Measurements from ENCODE around the gene GLP2R.

Gene GLP2R

GRCh38 chr17:9859781-9860180, 34.1 kb downstream of the GLP2R start:
- DNase-seq (ENCODE audit: low read depth), result no peak

GRCh38 chr17:9860851-9861250, 35.1 kb downstream of the GLP2R start:
- no peak for DNase-seq (ENCODE audit: low read depth)

DNA sequence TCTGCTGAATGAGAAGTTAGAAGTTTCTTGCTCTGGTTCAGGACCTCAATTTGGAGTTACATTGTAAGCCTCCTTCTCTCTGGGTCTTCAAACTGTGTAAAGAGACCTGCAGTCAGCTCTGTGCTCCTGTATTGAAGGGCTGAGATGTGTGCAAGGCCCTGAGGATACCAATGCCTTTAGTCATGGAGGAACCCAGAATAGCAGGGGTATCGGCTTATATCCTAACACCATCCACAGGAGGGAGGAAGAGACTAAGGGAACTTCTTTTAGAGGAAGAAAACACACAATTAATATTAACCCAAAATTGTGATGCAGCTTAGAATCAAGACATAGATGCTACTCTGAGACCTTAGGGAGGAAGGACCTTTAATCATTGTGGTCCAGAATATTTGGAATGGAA, 36.5 kb downstream of the GLP2R start:
- no peak for DNase-seq (ENCODE audit: low read depth)

DNA sequence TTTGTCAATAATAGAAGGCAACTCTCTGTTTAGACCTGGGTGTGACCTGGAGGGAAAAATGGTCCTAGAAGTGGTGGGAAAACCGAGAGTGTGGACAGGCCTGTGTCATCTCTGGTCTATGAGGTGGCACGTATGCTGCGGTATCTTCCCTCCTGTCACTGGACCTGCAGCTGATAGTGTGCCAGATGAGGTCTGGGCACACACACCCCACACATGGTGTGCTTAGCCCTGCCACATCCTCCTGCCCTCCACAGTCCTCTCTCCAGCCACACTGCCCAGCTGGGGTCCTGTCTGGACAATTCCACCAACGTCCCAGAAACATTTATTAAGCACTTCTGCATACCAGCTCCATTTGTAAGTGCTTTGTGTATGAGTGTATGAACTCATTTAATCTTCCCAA, 37.2 kb downstream of the GLP2R start:
- no peak for DNase-seq (ENCODE audit: low read depth)

DNA sequence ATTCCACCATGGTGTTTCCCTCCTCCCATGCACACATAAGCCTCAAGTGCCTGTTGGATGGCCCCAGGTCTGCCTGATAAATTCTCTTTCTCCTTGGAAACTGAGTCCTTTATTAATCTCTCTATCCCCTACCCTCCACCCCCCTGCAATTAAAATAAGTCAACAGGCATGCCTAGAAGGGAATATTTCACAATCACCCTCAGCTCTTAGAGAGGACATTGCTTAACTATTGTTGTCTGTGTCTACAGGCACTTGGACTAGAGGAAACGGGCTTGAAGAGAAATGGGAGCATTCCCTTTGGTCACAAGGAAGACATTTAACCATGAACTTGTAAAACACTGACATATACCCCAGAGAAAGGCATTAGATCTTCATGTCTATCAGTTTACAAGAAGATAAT, 39.9 kb downstream of the GLP2R start:
- no peak for DNase-seq (ENCODE audit: low read depth)

DNA sequence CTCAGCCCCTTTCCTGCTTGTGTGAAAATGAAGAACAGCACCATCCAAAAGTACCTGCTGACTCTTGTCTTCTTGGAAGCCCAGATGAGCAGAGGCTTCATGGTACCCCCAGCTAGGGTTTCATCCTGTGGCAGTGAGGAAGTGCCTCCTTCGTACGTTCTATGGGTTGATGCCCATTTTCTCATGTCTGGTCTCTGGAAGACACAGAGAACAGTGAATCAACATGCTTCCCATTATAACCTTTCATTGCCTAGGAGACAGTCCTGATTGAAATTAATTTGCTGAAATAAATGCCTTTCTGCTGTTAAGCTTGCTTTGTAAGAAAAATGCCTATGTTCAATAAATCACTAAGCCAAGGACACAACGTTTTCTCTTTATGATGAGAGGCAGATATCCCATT, 42.8 kb downstream of the GLP2R start:
- no peak for DNase-seq (ENCODE audit: low read depth)

DNA sequence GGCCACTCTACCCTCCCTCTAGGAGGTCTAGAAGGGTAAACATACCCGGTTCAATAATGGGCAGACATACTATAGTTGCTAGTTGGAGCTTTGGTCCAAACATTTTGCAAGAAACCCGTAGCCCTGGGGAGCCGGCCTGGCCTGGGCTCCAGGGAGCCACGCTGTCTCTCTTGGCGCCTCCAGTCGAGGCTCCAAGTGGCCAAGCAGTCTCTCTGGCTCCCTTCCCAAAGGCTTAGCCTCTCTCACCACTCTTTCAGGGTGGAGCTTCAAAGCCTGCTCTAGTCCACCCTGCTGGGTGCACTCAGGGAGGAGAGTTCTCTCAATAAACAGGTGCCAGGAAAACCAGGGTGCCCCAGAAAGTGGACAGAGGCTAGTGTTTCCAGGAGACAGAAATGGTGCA, 47.1 kb downstream of the GLP2R start:
- no peak for DNase-seq (ENCODE audit: low read depth)

DNA sequence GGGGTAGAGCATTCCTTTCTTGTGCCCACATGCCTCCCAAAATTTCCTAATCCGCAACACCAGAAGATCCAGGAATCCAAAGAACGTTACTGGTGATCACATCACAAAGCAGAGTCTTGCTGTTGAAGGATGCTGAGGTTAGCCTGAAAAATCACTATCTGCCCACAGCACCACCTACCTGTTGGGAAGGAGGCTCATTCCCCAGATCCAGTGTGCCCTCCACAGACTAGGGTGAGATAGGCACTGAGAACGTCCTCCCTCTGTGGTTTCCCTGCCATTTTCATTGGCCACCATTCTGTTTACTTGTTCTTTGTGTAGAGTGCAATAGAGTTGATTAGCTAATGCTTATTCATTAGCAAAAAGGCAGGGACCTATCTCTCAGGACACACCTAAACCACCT, 49.0 kb downstream of the GLP2R start:
- no peak for DNase-seq (ENCODE audit: low read depth)

DNA sequence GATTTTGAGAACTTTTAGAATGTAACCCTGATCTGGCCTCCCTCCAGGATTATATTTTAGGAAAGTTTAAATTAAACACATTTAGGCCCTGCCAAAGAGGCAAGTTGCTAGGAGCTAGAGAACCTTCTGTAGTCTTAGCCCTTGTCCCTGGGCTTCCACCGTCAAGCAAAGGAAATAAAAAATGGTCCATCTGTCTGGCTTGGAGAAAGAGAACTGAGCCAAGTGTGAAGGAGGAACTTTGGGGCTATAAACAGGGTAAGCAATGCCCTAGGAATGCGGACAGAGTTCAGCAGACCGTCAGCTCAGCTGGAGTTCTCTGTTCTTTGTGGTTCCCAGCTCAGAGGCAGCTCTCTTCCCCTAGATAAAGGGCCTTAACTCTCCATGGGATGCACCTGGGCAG, 49.7 kb downstream of the GLP2R start:
- DNase-seq (ENCODE audit: low read depth), result peak; percentile 42

- no peak for DNase-seq (ENCODE audit: low read depth)
Measured at GRCh38 chr17:9878356-9878755, 52.6 kb downstream of the GLP2R start.

GRCh38 chr17:9878786-9879525, 53.2 kb downstream of the GLP2R start:
- no peak for DNase-seq (ENCODE audit: low read depth)

GRCh38 chr17:9880582-9880999, 54.9 kb downstream of the GLP2R start:
- no peak for DNase-seq (ENCODE audit: low read depth)

DNA sequence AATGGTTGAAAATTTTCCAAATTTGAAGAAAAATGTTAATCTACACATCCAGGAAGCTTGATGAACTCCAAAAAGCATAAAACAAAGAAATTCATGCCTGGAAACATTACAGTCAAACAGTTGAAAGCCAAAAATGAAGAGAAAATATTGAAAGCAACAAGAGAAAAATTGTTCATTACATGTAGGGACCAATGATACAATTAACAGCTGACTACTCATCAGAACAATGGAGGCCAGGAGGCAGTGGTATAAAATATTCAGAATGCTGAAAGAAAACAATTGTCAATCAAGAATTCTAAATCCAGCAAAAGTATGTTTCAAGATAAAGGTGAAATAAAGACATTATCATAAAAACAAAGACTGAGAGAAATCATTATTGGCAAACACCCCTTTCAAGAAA, 57.7 kb downstream of the GLP2R start:
- DNase-seq (ENCODE audit: low read depth), result no peak

DNA sequence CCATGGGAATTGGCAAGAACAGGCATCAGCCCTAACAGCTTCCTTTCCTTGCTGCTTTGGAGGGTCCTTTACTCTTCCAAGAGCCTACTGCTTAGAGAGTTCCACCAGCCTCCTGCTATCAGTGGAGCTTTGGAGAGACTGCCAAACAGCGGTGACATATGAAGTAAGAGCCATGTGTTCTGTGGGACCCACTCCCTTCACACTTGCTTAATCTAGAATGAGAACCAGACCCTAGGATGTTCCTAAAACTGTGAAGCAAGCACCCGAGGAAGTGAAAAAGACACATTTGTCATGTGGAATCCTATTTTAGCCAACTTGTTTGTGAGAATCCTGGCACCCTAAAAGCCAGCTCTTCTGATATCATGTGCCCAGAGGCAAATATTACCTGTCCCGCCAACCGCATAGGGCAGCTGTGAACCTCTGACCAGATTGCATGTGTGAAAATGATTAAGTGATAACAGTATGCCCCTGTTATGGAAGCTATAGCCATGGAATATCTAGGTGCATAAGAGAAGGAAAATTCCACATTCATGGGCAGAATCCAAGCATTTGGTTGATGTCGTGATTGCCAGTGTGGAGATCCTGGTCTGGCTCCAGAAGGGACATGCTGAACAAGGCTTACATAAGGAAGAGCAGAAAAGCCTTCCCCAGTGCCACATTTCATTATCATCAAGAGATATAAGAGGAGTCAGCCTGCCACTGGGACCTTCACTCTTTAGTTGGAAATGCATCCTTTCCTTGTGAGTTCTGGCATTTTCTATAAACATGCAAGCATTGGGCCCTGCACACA, 60.6 kb downstream of the GLP2R start:
- no peak for DNase-seq (ENCODE audit: low read depth)

DNA sequence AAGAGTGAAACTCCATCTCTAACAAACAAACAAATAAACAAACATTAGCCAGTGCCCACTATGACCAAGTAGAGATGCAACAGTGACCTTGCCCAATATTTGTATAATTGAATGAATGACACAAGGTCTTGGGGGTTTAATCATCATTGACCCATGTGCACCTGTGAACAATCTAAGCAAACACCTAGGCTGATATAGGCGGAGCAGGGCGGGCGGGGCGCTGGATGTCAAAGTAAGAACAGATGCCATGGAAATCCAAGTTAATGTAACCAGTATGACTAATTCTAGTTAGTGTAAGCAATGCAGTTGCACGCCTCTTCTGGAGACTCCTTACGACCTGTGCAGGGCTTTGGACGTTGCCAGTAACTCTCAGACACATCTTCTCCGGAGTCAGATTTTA, 61.8 kb downstream of the GLP2R start:
- no peak for DNase-seq (ENCODE audit: low read depth)

GRCh38 chr17:9890124-9890523, 64.4 kb downstream of the GLP2R start:
- no peak for DNase-seq (ENCODE audit: low read depth)

DNA sequence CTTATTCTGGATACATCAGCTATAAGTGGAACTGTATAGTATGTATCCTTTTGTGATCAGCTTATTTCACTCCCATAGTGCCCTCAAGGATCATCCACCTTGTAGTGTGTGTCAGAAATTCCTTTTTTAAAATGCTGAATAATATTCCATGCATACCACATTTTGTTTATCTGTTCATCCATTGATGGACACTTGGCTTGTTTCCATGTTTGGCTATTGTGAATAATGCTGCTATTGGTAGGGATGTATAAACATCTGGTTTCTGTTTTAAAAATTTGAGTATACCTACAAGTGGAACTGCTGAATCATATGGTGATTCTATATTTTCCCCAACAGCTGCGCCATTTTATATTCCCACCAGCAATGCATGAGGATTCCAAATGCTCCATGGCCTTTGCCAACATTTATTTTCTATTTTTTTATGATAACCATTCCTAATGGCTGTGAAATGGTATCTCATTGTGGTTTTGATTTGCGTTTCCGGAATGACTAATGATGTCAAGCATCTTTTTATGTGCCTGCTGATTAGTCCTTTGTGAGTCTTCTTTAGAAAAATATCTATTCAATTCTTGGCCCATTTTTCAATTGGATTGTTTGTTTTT, 67.8 kb downstream of the GLP2R start:
- no peak for DNase-seq (ENCODE audit: low read depth)

DNA sequence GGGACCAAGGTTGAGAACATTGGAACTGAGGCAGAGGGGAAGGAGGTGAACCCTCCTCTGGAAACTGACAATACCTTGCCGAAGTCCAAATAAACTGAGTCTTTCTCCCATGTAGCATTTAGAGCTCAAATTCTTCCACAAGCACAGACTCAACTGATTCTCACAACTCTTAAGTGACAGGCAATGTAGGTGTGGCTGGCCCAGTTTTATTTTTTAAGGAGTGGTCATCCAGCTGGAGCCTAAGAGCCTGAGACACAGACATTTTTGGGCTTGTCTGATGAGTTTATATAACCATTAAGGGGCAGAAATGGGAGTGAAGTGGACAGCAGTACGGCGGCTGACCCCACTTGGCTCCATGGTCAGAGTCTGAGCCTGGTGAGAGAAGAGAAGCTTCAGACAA, 68.5 kb downstream of the GLP2R start:
- no peak for DNase-seq (ENCODE audit: low read depth)

DNA sequence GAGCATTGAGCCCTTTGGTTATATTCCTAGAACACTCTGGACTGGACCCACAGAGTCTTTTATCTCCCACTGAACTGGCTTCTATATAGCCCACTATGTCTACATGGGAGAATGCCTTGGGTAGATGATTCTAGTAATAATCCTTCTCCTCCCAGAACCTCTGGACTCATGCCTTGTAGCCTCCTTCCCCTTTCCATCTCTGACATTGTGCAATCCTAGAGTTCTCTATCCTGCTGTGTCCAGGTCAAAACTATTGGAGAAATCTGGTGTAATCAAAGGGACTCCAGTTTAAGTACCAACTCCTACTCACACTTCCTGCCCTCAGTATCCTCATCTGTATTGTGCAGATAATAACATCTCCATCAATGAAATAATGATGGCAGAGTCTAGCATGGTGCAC, 70.2 kb downstream of the GLP2R start:
- DNase-seq (ENCODE audit: low read depth), result no peak

- DNase-seq (ENCODE audit: low read depth), result no peak
Measured at GRCh38 chr17:9897372-9897968, 71.7 kb downstream of the GLP2R start.

- no peak for DNase-seq (ENCODE audit: low read depth)
Measured at GRCh38 chr17:9898812-9899211, 73.1 kb downstream of the GLP2R start.

GRCh38 chr17:9899280-9900043, 73.7 kb downstream of the GLP2R start:
- DNase-seq (ENCODE audit: low read depth), result no peak

Data from GM04503 (cell line).